Right lobe of liver (tissue), 6 donors: Measurements from ENCODE around the gene PITPNM3. TPM values are rescaled to one million over a fixed set of nuclear protein-coding genes. Genes with fewer than 3 reads are reported as not detected.

Experiments
- ATAC-seq, 4 donors: fragments of 200-7000 bp; cut with Tn5 transposase; one replicate each; pipeline ENCODE4 v1.9.1; 2020; ENCODE audit warnings: mild to moderate bottlenecking in 4 of 4, moderate library complexity in 4 of 4
- DNase-seq, 3 donors: peaks; one replicate each; pipeline ENCODE4 v3.0.0-alpha.2; 2020
- H3K27ac ChIP-seq, 3 donors: fragments of 200-600 bp; one replicate each; pipeline ENCODE4 v1.8.0; 2022
- H3K27me3 ChIP-seq, 2 donors: fragments of 200-600 bp; one replicate each; pipeline ENCODE4 v1.8.0; 2022
- H3K36me3 ChIP-seq, 4 donors: fragments of 200-600 bp; sonication (generic) in 1 of 4; one replicate each; pipeline versions ENCODE4 v1.5.1 to v1.8.0; 2017 to 2022; ENCODE audit warnings: control low read depth in 1 of 4
- H3K4me1 ChIP-seq, 4 donors: fragments of 200-600 bp; sonication (generic) in 1 of 4; one replicate each; pipeline versions ENCODE4 v1.5.1 to v1.8.0; 2017 to 2022; ENCODE audit warnings: control low read depth in 1 of 4
- H3K4me3 ChIP-seq, 3 donors: fragments of 200-600 bp; one replicate each; pipeline ENCODE4 v1.8.0; 2022
- H3K9me3 ChIP-seq, 4 donors: fragments of 200-600 bp; sonication (generic) in 1 of 4; one replicate each; pipeline versions ENCODE4 v1.5.1 to v1.8.0; 2017 to 2022; ENCODE audit warnings: control low read depth in 1 of 4
- CTCF ChIP-seq, 4 donors: fragments of 200-600 bp in 3 of 4; fragments of 450-650 bp in 1 of 4; IDR thresholded peaks; one replicate each; pipeline versions ENCODE4 v1.5.1 to v1.8.0; 2016 to 2022; ENCODE audit warnings: antibody characterized with exemption in 4 of 4, mild to moderate bottlenecking in 2 of 4
- POLR2A ChIP-seq: fragments of 450-650 bp; IDR thresholded peaks from one replicate; pipeline ENCODE4 v1.6.1; 2017; ENCODE audit warnings: antibody characterized with exemption, mild to moderate bottlenecking
- WGBS: methylation state at CpG from one replicate; pipeline ENCODE4 v1.1.6; 2018; ENCODE audit warnings: low coverage, low lambda C conversion rate; ENCODE audit not compliant: insufficient coverage; ENCODE audit errors: missing lambda C conversion rate; 5-methylcytosine and 5-hydroxymethylcytosine counted together
- intact Hi-C, 2 donors: fragments of 100-400 bp; cut with DNase I; formaldehyde crosslinking; loops; one replicate each; pipeline versions ENCODE4 v1.11.2 to v1.14.1; 2022
- total RNA-seq, 6 experiments: library from RNA; depleted of rRNA in 2 of 6; stranded (reverse); fragments of >200 nt in 2 of 6; fragmentation: NEBNext Ultra II Directional in 3 of 6; extraction: Animal tissue kit (Norgen Biotek cat#: 25700) in 3 of 6; gene quantifications; one replicate each; pipeline versions ENCODE4 v1.1.0 to v1.2.4, GENCODE V29; 2016 to 2023
- donor health status: DM: no; HTN: yes; CAD: no.
- donor health status: DM: no; HTN: no; CAD: no.
- donor health status: DM: no; HTN: no; CAD: no.
- donor health status: DM: no; HTN: yes; CAD: no.
- donor health status: DM: no; HTN: yes; CAD: no.

PITPNM3 gene
- total RNA-seq, 6 experiments from 2014 or later, result 0.91 to 3.8 (median 1.2) TPM

DNA sequence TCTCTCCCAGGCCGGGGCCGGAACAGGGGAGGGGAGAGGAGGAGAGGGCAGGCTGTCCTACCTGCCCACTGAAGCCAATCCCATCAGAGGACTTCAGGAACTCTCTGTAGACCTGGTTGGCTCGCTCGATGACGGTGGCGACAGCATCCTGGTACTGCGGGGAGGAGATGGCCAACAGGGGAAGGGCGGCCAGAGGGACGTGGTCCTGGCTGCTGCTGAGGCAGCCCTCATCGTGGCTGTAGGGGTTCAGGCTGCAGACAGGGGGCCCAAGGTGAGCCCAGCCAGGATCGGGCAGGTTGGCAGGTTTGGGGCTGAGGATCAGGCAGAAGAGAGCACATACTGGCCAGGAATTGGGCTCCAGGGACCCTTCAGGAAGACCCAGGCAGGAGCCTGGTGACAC, 77.9 kb downstream of the PITPNM3 start:
- TF ChIP-seq POLR2A (no peak), CTCF (IDR thresholded peaks at IDR 0.05) (no peak)
- H3K4me3 ChIP-seq, result no peak overlapping the region
- H3K36me3 ChIP-seq, result no peaks in the 10 kb centered on the region
- no peaks in the 10 kb centered on the region for H3K4me1 ChIP-seq
- H3K27ac ChIP-seq, result no peak overlapping the region
- H3K9me3 ChIP-seq, result no peaks in the 10 kb centered on the region
- DNase-seq, result no peak
- no peaks in the 10 kb centered on the region for H3K27me3 ChIP-seq
- intact Hi-C loops, result loop anchor here in 1 of 2 donors (10.0 kb wide), 1 partner anchor 156 kb away; no protein-coding TSS in a partner anchor
- WGBS, result 43% methylated on average over 1 of the region's 11 CpGs
- ATAC-seq, result no peak

- DNase-seq, result peak in 1 of 3 donors; percentile 7
Observed at GRCh38 chr17:6477831-6478383, 78.4 kb downstream of the PITPNM3 start.

GRCh38 chr17:6476810-6477179, 79.6 kb downstream of the PITPNM3 start:
- H3K36me3 ChIP-seq, result no peaks in the 10 kb centered on the region
- DNase-seq (peak in 1 of 3 donors; percentile 22), ATAC-seq (no peak)
- H3K27ac ChIP-seq, result no peak overlapping the region
- no CpG with 5 or more reads among the region's 10 CpGs for WGBS
- no peak for TF ChIP-seq CTCF (IDR thresholded peaks at IDR 0.05)
- no peak for TF ChIP-seq POLR2A
- intact Hi-C loops, result loop anchor here in 1 of 2 donors (10.0 kb wide), 1 partner anchor 158 kb away; no protein-coding TSS in a partner anchor
- H3K4me3 ChIP-seq, result no peak overlapping the region
- H3K9me3 ChIP-seq, result no peaks in the 10 kb centered on the region
- H3K4me1 ChIP-seq, result no peaks in the 10 kb centered on the region
- no peaks in the 10 kb centered on the region for H3K27me3 ChIP-seq

More at GRCh38 chr17:6477831-6478383, 78.4 kb downstream of the PITPNM3 start:
- 27% methylated on average over 3 of the region's 14 CpGs for WGBS
- H3K36me3 ChIP-seq, result no peaks in the 10 kb centered on the region
- no peak for TF ChIP-seq POLR2A
- no peak for TF ChIP-seq CTCF (IDR thresholded peaks at IDR 0.05)
- intact Hi-C loops, result loop anchor here in 1 of 2 donors (10.0 kb wide), 1 partner anchor 157 kb away; no protein-coding TSS in a partner anchor
- no peak overlapping the region for H3K4me3 ChIP-seq
- no peaks in the 10 kb centered on the region for H3K27me3 ChIP-seq
- H3K9me3 ChIP-seq, result no peaks in the 10 kb centered on the region
- no peak for ATAC-seq
- H3K4me1 ChIP-seq, result no peaks in the 10 kb centered on the region
- H3K27ac ChIP-seq, result no peak overlapping the region

GRCh38 chr17:6476076-6476809, 80.1 kb downstream of the PITPNM3 start:
- Histone ChIP-seq H3K4me3 (no peak overlapping the region), H3K27ac (no peak overlapping the region), H3K36me3 (no peaks in the 10 kb centered on the region), H3K4me1 (no peaks in the 10 kb centered on the region), H3K27me3 (no peaks in the 10 kb centered on the region), H3K9me3 (no peaks in the 10 kb centered on the region)
- TF ChIP-seq POLR2A (no peak), CTCF (IDR thresholded peaks at IDR 0.05) (no peak)
- 45% methylated on average over 6 of the region's 8 CpGs for WGBS
- ATAC-seq (no peak), DNase-seq (no peak)
- intact Hi-C loops, result loop anchor here in 1 of 2 donors (10.0 kb wide), 1 partner anchor 159 kb away; no protein-coding TSS in a partner anchor
